GM12872 (cell line): ENCODE measurements around the gene PADI4.

Source experiments
- TF ChIP-seq, protein P1 (sequence below): IDR thresholded peaks from 3 replicates; pipeline ENCODE4 v1.5.1; 2011; ENCODE audit warnings: low read depth, mild to moderate bottlenecking, low read length, moderate library complexity; ENCODE audit not compliant: insufficient read depth

The PADI4 gene

DNA sequence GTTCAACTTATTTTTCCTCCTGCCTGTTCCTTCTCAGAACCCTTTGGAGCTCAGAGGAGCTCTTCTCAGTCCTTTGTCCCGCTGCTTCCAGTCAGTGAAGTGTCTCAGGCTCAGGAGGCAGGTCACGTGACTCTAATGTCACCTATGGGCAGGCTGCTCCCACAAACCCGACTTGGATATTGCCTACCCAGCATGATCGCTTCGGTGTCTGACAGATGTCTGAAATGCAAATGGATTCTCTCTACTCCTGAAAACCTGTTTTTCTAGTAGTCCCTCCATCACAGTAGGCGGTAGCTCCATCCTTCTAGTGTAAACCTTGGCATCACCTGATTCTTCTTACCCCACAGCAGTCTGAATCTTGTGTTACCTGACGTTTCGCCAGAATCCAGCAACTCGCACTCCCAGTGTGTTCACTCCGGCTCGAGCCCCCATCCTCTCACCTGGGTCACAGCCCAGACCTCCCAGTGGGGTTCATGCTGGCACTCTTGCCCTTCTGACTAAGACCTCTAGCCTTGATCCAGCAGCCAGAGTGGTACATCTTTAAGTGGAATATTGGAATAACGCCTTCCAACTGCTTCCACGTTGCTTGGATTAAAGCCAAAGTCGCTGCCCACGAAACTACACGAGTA lies 69.4 kb downstream of the PADI4 start:
- TF ChIP-seq, protein P1, sequence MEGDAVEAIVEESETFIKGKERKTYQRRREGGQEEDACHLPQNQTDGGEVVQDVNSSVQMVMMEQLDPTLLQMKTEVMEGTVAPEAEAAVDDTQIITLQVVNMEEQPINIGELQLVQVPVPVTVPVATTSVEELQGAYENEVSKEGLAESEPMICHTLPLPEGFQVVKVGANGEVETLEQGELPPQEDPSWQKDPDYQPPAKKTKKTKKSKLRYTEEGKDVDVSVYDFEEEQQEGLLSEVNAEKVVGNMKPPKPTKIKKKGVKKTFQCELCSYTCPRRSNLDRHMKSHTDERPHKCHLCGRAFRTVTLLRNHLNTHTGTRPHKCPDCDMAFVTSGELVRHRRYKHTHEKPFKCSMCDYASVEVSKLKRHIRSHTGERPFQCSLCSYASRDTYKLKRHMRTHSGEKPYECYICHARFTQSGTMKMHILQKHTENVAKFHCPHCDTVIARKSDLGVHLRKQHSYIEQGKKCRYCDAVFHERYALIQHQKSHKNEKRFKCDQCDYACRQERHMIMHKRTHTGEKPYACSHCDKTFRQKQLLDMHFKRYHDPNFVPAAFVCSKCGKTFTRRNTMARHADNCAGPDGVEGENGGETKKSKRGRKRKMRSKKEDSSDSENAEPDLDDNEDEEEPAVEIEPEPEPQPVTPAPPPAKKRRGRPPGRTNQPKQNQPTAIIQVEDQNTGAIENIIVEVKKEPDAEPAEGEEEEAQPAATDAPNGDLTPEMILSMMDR: no peak

DNA sequence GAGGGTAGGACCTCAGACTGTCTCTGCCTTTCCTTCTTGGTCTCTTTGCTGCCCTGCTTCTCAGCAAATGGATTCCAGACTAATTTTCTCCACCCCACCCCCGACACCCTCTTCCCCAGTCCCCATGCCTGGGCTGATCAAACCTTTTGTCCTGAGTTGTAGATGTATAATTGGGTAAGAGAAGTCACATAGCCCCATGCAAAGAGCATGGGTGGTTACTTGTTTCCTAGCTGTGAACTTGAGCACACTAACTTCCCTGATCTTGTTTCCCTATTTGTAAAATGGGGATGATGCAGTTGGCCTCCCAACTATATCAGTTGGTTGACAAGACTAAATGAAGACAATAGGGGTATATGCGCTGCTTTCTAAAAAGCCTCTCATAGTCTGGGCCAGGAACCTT lies 73.2 kb downstream of the PADI4 start:
- TF ChIP-seq, protein P1: no peak

DNA sequence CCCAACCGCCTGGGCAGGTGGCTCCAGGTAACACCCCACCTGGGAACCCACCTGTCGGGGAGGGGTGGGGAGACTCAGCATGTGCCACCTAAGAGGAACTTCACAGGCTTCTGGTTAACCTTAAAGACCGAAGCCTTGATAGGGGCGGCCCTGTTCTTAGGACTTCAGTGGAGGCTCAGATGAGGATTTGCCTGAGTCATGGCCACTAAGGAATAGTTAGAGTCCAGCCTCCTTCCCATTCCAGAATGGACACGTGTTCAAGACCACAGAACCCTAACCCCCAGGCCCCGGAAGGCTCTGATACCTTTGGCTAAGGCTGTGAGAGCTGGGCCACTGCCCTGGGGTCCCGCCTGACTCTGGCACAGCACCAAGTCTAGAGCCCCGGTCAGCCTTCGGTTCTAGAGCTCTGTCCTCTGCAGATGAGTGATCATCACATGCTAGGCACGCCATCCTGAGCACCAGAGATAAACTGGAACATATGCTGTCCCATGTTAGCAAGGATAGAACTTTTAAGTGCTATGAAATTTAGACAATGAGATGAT lies 84.3 kb downstream of the PADI4 start:
- TF ChIP-seq, protein P1: no peak

GRCh38 chr1:17393230-17393629 lies 85.2 kb downstream of the PADI4 start:
- TF ChIP-seq, protein P1: no peak

GRCh38 chr1:17397910-17398695 lies 90.1 kb downstream of the PADI4 start:
- TF ChIP-seq, protein P1: no peak

DNA sequence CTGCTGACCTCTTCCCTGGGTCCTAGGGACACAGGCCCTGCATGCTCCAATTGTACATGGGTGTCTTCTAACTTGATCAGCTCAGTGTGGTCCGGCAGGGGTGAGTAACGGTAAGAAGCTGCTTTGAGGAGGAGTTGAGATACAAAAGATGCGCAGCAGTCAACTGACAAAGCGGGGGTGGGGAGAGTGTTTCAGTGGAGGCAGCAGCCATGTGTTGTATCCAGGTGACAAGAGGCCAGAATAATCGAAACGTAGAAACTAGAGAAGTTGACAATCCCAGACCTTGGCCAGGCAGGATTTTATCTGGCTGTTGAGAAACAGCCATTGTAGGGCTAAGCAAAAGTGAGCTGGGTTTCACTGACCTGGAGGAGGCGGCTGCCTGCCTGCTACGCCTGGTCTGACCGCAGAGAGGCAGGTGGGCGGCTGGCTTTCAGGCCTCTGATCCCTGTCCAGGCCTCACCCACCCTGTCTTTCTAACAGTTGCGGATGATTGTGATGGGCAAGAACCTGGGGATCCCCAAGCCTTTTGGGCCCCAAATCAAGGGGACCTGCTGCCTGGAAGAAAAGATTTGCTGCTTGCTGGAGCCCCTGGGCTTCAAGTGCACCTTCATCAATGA lies 92.8 kb downstream of the PADI4 start:
- TF ChIP-seq, protein P1: no peak

DNA sequence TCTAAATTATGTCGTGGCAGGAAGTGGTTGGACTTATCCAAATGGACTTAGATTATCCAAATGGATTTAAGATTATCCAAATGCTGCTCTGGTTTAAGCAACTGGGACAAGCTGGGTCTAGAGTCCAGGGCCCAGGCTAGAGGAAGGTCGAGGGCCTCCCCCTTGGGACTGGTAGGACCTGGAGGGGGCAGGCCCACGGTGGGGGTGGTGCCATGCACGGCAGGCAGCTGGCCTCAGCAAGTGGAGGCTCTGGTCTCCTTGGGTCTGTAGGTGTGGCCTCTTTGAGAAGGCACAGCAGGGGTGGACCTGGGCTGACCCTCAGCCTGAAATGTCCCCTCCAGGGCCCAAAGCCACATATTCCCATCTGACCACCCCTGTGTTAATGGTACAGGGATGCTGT lies 93.8 kb downstream of the PADI4 start:
- TF ChIP-seq, protein P1: no peak
